Neural cell (in vitro differentiated cells): ENCODE results near the gene GLA. TPM values are rescaled to one million over a fixed set of nuclear protein-coding genes. Genes with fewer than 3 reads are reported as not detected.

Experiments
- H2AFZ ChIP-seq: fragments of 200-600, 300-800 bp; sonication (generic), shearing (Covaris generic); 2 replicates; pipeline ENCODE4 v1.6.0; 2014; ENCODE audit warnings: low read depth, mild to moderate bottlenecking, antibody characterized with exemption, low read length, moderate library complexity
- H3F3A ChIP-seq: fragments of 200-600 bp; shearing (Covaris generic); 2 replicates; pipeline ENCODE4 v1.6.1; 2016; ENCODE audit warnings: mild to moderate bottlenecking, moderate library complexity, mixed read lengths, antibody characterized with exemption, low read length; ENCODE audit not compliant: insufficient read depth, poor library complexity, severe bottlenecking
- H3K27ac ChIP-seq: fragments of 200-600, 300-800 bp; sonication (generic), shearing (Covaris generic); 2 replicates; pipeline ENCODE4 v1.5.1; 2014; ENCODE audit warnings: mild to moderate bottlenecking, low read length, moderate library complexity
- H3K27me3 ChIP-seq: fragments of 300-800, 200-600 bp; sonication (generic), shearing (Covaris generic); 2 replicates; pipeline ENCODE4 v1.6.0; 2014; ENCODE audit warnings: mild to moderate bottlenecking, low read depth, low read length, moderate library complexity; ENCODE audit not compliant: insufficient read depth
- H3K36me3 ChIP-seq: fragments of 300-800, 200-600 bp; sonication (generic), shearing (Covaris generic); 2 replicates; pipeline ENCODE4 v1.5.1; 2014; ENCODE audit warnings: mild to moderate bottlenecking, antibody characterized with exemption, low read length, moderate library complexity; ENCODE audit not compliant: insufficient read depth
- H3K4me2 ChIP-seq: fragments of 300-800, 200-600 bp; sonication (generic), shearing (Covaris generic); 2 replicates; pipeline ENCODE4 v1.6.0; 2014; ENCODE audit warnings: mild to moderate bottlenecking, low read length
- H3K4me3 ChIP-seq: fragments of 300-800, 200-600 bp; sonication (generic), shearing (Covaris generic); 2 replicates; pipeline ENCODE4 v1.5.1; 2014; ENCODE audit warnings: mild to moderate bottlenecking, low read length, moderate library complexity
- H3K79me2 ChIP-seq: fragments of 200-600 bp; shearing (Covaris generic); replicated peaks from 2 replicates; pipeline ENCODE4 v1.6.0; 2014; ENCODE audit warnings: mild to moderate bottlenecking, low read length, moderate library complexity; ENCODE audit not compliant: insufficient read depth
- H3K9ac ChIP-seq: fragments of 300-800, 200-600 bp; sonication (generic), shearing (Covaris generic); 2 replicates; pipeline ENCODE4 v1.6.1; 2016; ENCODE audit warnings: mild to moderate bottlenecking, low read length, mixed read lengths
- H3K9me2 ChIP-seq: fragments of 200-600 bp; shearing (Covaris generic); 2 replicates; pipeline ENCODE4 v1.6.1; 2016; ENCODE audit warnings: mild to moderate bottlenecking, low read length, mixed read lengths; ENCODE audit not compliant: insufficient read depth
- H3K9me3 ChIP-seq: fragments of 200-600, 300-800 bp; sonication (generic), shearing (Covaris generic); 2 replicates; pipeline ENCODE4 v1.6.1; 2016; ENCODE audit warnings: mild to moderate bottlenecking, mixed run types, low read length, moderate library complexity, mixed read lengths
- H4K20me1 ChIP-seq: fragments of 200-600 bp; shearing (Covaris generic); 2 replicates; pipeline ENCODE4 v1.6.1; 2016; ENCODE audit warnings: mild to moderate bottlenecking, mixed run types; ENCODE audit not compliant: insufficient read depth
- CTCF ChIP-seq: fragments of 450-650 bp; IDR thresholded peaks from 2 replicates; pipeline ENCODE4 v1.5.1; 2014; ENCODE audit warnings: antibody characterized with exemption, mild to moderate bottlenecking, moderate library complexity; ENCODE audit not compliant: poor library complexity, severe bottlenecking
- EP300 ChIP-seq: fragments of 450-650 bp; conservative IDR thresholded peaks from 2 replicates; pipeline ENCODE4 v1.6.1; 2014; ENCODE audit warnings: antibody characterized with exemption, mild to moderate bottlenecking, moderate library complexity; ENCODE audit not compliant: poor library complexity, severe bottlenecking
- EZH2 ChIP-seq: fragments of 200-600, 300-800 bp; shearing (Covaris generic), sonication (generic); IDR thresholded peaks from 2 replicates; pipeline ENCODE4 v1.6.1; 2014; ENCODE audit warnings: antibody characterized with exemption, low read length, borderline replicate concordance, mild to moderate bottlenecking; ENCODE audit not compliant: insufficient read depth, poor library complexity, severe bottlenecking
- MXI1 ChIP-seq: fragments of 450-650 bp; conservative IDR thresholded peaks from 2 replicates; pipeline ENCODE4 v1.6.1; 2014; ENCODE audit warnings: antibody characterized with exemption, mild to moderate bottlenecking; ENCODE audit not compliant: poor library complexity, severe bottlenecking
- POLR2AphosphoS5 ChIP-seq: IDR thresholded peaks from 2 replicates; pipeline ENCODE4 v1.6.1; 2012
- RAD21 ChIP-seq: fragments of 450-650 bp; conservative IDR thresholded peaks from 2 replicates; pipeline ENCODE4 v1.6.1; 2014; ENCODE audit warnings: antibody characterized with exemption, mild to moderate bottlenecking, moderate library complexity
- REST ChIP-seq: IDR thresholded peaks from 2 replicates; pipeline ENCODE4 v1.6.1; 2012; ENCODE audit warnings: borderline replicate concordance
- SMC3 ChIP-seq: fragments of 450-650 bp; conservative IDR thresholded peaks from 2 replicates; pipeline ENCODE4 v1.6.1; 2014; ENCODE audit warnings: antibody characterized with exemption, mild to moderate bottlenecking, moderate library complexity; ENCODE audit not compliant: poor library complexity
- TAF1 ChIP-seq: IDR thresholded peaks from 2 replicates; pipeline ENCODE4 v1.6.1; 2012; ENCODE audit warnings: low read depth
- polyA plus RNA-seq: library from polyadenylated mRNA; depleted of rRNA; stranded (reverse); fragments of >200 nt; gene quantifications from 2 replicates; pipeline ENCODE4 v1.2.3, GENCODE V29; 2014

The GLA gene
- polyA plus RNA-seq, 1 donor from 2014 or later: 39.0 TPM

- Histone ChIP-seq H3K27me3 (no peaks in the 10 kb centered on the region), H3K9ac (no peak overlapping the region), H3K79me2 (no peaks in the 10 kb centered on the region), H3K9me3 (no peaks in the 10 kb centered on the region), H3K4me3 (no peak overlapping the region), H4K20me1 (no peaks in the 10 kb centered on the region), H3K36me3 (no peaks in the 10 kb centered on the region), H3K27ac (no peak overlapping the region), H3K9me2 (no peaks in the 10 kb centered on the region), H2AFZ (no peak overlapping the region), H3K4me2 (no peak overlapping the region), H3F3A (no peaks in the 10 kb centered on the region)
- TF ChIP-seq EP300: no peak
- TF ChIP-seq EZH2: no peak
- no peak for TF ChIP-seq TAF1
These were observed 41.6 kb upstream of the GLA start for GRCh38 chrX:101449279-101449678.

- no peaks in the 10 kb centered on the region for H4K20me1 ChIP-seq
- no peak overlapping the region for H3K27ac ChIP-seq
- H3K9me2 ChIP-seq: no peaks in the 10 kb centered on the region
- TF ChIP-seq CTCF (no peak), RAD21 (no peak)
- H3K4me3 ChIP-seq: no peak overlapping the region
- no peak overlapping the region for H3K4me2 ChIP-seq
- no peaks in the 10 kb centered on the region for H3K9me3 ChIP-seq
- no peak overlapping the region for H3K9ac ChIP-seq
- no peaks in the 10 kb centered on the region for H3K36me3 ChIP-seq
- no peaks in the 10 kb centered on the region for H3K27me3 ChIP-seq
- no peak overlapping the region for H2AFZ ChIP-seq
- no peaks in the 10 kb centered on the region for H3K79me2 ChIP-seq
- H3F3A ChIP-seq: no peaks in the 10 kb centered on the region
These were observed 34.4 kb upstream of the GLA start for GRCh38 chrX:101442085-101442484.

GRCh38 chrX:101430457-101431078 is 22.8 kb upstream of the GLA start:
- Histone ChIP-seq H3F3A (no peaks in the 10 kb centered on the region), H3K27ac (no peak overlapping the region), H3K9ac (no peak overlapping the region), H3K9me3 (no peaks in the 10 kb centered on the region), H3K79me2 (no peaks in the 10 kb centered on the region), H3K4me3 (no peak overlapping the region), H2AFZ (no peak overlapping the region), H3K9me2 (no peaks in the 10 kb centered on the region), H3K27me3 (no peaks in the 10 kb centered on the region), H4K20me1 (no peaks in the 10 kb centered on the region), H3K36me3 (no peaks in the 10 kb centered on the region), H3K4me2 (no peak overlapping the region)
- no peak for TF ChIP-seq REST
- no peak for TF ChIP-seq MXI1
- TF ChIP-seq EP300: no peak
- TF ChIP-seq EZH2: no peak
- TF ChIP-seq CTCF: no peak
- no peak for TF ChIP-seq POLR2AphosphoS5
- no peak for TF ChIP-seq SMC3
- no peak for TF ChIP-seq RAD21
- no peak for TF ChIP-seq TAF1
